HAP-1 (cell line): ENCODE data around the gene PSMA3.
"Not testable (repeated sequence)": the region's sequence is repeated elsewhere in the genome, so short reads cannot be mapped to it uniquely, and the experiment has no call there.

Experiments used
- DNase-seq, 2 experiments: peaks; one replicate each; pipeline ENCODE4 v3.0.0-alpha.2; 2016 to 2020; ENCODE audit warnings: low spot score in 2 of 2
- H3K27me3 ChIP-seq: fragments of 250-450 bp; sonication (Bioruptor Pico); 2 replicates; pipeline ENCODE4 v1.5.1; 2020; ENCODE audit warnings: low read depth, mild to moderate bottlenecking, moderate library complexity
- H3K36me3 ChIP-seq: fragments of 250-450 bp; sonication (Bioruptor Pico); replicated peaks from 2 replicates; pipeline ENCODE4 v1.5.1; 2020; ENCODE audit warnings: mild to moderate bottlenecking
- H3K4me1 ChIP-seq: fragments of 250-450 bp; sonication (Bioruptor Pico); 2 replicates; pipeline ENCODE4 v1.5.1; 2020; ENCODE audit warnings: mild to moderate bottlenecking
- H3K4me3 ChIP-seq: fragments of 250-450 bp; sonication (Bioruptor Pico); 2 replicates; pipeline ENCODE4 v1.5.1; 2020; ENCODE audit warnings: mild to moderate bottlenecking, moderate library complexity
- H3K9me3 ChIP-seq: fragments of 250-450 bp; sonication (Bioruptor Pico); 2 replicates; pipeline ENCODE4 v1.5.1; 2020; ENCODE audit warnings: mild to moderate bottlenecking, moderate library complexity
- in situ Hi-C: fragments of 300-500 bp; cut with MboI; formaldehyde crosslinking; loops from 3 replicates; pipeline ENCODE4 v1.14.3; 2020; ENCODE audit warnings: low sequenced_read_pairs, inconsistent platforms, mixed read lengths

The PSMA3 gene

DNA sequence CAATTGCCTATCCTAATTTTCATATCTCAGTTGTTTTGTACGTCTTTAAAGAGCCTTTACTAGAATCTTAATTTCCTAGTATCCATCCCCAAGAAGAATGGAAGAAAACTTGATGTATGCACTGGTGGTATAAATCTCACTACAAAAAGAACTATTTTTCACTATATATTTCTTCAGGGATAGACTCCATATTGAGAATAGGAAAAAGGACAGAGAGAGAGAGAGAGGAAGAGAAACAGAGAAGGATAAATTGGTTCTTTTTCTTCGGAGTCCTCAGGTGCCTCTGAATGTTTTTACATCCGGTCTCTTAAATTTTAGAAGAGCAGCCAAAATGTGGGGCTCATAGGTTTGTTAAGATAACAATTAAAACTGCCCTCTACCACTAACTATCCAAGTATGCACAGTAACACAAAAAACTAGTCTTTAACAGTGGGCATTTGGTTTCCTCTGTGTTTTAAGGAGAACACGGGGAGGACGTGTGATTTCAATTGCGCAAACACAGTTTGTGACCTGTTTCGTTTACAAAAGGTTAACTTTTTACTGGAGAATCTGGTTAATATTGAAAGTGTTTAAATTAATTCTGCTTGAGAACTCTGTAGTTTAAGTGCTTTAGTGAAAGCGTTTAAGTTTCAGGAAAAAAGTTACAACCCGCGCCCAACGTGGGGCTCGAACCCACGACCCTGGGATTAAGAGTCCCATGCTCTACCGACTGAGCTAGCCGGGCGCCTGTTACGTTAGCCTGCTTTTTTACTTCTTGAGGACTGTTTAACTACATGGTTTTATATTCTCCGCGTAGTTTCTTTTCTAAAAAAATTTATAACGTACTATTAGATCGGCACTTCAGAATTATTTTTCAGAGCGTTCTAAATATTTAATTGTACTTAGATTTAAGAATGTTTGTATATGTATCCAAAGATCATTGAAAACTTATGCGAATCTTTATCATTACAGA, 5.1 kb upstream of the PSMA3 start:
- Histone ChIP-seq H3K36me3 (no peaks in the 10 kb centered on the region), H3K27me3 (no peaks in the 10 kb centered on the region), H3K4me3 (peak overlapping the region; percentile 33), H3K9me3 (no peaks in the 10 kb centered on the region), H3K4me1 (peaks cover 10% of the 10 kb centered on the region)
- in situ Hi-C loops = no loop called here
- peak; percentile 54 to 81 for DNase-seq

DNA sequence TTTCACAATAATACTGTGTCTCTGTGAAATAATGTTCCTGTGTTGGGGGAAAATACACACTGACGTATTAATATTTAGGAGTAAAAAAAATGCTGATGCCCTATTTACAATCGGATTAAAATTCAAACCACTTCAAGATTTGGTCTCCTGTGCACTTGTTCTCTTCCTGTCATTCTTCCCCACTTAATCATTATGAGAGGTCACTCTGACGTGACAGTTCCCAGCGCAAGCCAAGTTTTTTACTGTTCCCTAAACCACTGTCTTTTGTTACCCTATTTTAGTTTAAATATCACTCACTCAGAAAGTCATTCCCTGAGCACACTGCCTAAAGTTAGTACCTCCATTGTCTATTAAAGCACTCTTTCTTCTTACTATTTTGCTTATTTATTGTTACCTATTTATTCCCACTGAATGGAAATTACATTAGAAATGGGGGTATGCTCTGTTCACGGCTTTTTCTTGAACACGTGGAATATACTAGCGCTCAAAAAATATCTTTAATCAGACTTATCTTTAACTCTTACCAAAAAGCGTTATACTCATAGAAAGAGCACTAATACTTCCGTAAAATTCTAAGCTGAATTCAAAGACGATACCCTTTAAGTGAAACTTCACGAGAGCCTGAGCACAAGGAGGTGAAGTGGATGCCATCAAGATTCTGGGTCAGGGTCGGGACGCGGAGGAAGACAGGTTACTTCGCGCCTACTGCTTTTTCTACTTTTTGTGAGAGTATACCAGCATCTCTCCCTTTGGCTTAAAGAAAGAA, 670 bp upstream of the PSMA3 start:
- Histone ChIP-seq H3K27me3 (no peaks in the 10 kb centered on the region), H3K9me3 (no peaks in the 10 kb centered on the region), H3K4me1 (peaks cover 26% of the 10 kb centered on the region), H3K4me3 (peak overlapping the region; percentile 78), H3K36me3 (peaks cover 20% of the 10 kb centered on the region)
- in situ Hi-C loops = no loop called here
- DNase-seq = peak; percentile 27 to 38

DNA sequence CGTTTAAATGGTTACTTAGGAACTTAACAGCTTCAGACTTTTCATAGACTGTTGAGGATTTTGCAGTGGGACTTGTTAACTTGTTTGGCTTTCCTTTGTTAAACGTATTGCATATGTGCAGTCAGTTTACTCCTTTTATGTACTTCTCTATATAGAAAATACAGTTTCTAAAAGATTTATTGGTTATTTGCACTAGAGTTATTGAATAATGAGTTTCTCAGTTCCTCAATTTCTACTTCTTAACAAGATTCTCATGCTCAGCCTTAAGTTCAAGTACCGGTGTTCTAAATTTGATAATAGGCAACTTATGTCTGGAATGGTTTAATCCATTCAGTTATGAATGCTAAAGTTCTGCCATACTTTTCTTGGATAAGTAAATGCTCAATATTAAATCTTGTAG, 919 bp downstream of the PSMA3 start:
- Histone ChIP-seq H3K4me3 (peak overlapping the region; percentile 78), H3K4me1 (peaks cover 26% of the 10 kb centered on the region), H3K9me3 (no peaks in the 10 kb centered on the region), H3K27me3 (no peaks in the 10 kb centered on the region), H3K36me3 (peaks cover 33% of the 10 kb centered on the region)
- in situ Hi-C loops = no loop called here
- no peak for DNase-seq

DNA sequence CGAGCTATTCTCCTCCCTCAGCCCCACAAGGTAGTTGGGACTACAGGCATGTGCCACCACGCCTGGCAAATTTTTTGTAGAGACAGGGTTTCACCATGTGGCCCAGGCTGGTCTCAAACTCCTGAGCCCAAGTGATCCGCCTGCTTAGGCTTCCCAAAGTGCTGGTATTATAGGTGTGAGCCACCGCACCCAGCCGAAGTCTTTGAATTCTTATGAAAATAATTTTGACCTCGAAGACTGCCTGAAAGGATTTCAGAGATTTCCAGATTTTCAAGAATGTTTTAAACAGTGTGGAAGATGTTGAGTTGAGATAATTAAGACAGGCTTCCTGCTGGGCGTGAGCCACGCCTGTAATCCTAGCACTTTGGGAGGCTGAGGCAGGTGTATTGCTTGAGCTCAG, 5.0 kb downstream of the PSMA3 start:
- peaks cover 17% of the 10 kb centered on the region for H3K4me1 ChIP-seq
- peaks cover 65% of the 10 kb centered on the region for H3K36me3 ChIP-seq
- H3K9me3 ChIP-seq = no peaks in the 10 kb centered on the region
- in situ Hi-C loops = no loop called here
- DNase-seq = no peak
- no peaks in the 10 kb centered on the region for H3K27me3 ChIP-seq
- no peak overlapping the region for H3K4me3 ChIP-seq

DNA sequence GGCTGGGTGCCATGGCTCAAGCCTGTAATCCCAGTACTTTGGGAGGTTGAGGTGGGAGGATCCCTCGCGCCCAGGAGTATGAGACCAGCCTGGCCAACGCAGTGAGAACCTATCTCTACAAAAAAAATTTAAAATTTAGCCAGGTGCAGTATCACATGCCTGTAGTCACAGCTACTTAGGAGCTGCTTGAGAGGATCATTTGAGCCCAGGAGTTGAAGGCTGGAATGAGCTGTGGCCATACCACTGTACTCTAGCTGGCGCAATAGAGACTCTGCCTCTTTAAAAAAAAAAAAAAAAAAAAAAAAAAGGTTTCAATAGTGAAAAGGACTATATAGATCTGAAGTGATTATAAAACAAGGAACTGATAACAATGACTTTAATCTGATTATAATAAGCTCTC, 13.5 kb downstream of the PSMA3 start:
- no peak for DNase-seq
- peaks cover 90% of the 10 kb centered on the region for H3K36me3 ChIP-seq
- H3K9me3 ChIP-seq = no peaks in the 10 kb centered on the region
- 0 out of 2 replicates have a peak, but pooled peaks cover 2% of the 10 kb centered on the region for H3K4me1 ChIP-seq
- no peaks in the 10 kb centered on the region for H3K27me3 ChIP-seq
- no peak overlapping the region for H3K4me3 ChIP-seq
- in situ Hi-C loops = no loop called here

DNA sequence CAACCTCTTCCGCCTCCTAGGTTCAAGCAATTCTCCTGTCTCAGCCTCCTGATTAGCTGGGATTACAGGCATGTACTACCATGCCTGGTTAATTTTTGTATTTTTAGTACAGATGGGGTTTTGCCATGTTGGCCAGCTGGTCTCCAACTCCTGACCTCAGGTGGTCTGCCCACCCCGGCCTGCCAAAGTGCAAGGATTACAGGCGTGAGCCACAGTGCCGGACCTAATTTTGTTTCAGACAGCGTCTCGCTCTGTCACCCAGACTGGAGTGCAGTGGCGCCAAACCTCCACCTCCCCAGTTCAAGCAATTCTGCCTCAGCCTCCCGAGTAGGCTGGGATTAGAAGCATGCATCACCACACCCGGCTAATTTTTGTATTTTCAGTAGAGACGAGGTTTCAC, 17.4 kb downstream of the PSMA3 start:
- H3K27me3 ChIP-seq, H3K4me3 ChIP-seq, H3K4me1 ChIP-seq, DNase-seq, H3K9me3 ChIP-seq, in situ Hi-C loops: not testable (repeated sequence)
- peaks cover 96% of the 10 kb centered on the region for H3K36me3 ChIP-seq

DNA sequence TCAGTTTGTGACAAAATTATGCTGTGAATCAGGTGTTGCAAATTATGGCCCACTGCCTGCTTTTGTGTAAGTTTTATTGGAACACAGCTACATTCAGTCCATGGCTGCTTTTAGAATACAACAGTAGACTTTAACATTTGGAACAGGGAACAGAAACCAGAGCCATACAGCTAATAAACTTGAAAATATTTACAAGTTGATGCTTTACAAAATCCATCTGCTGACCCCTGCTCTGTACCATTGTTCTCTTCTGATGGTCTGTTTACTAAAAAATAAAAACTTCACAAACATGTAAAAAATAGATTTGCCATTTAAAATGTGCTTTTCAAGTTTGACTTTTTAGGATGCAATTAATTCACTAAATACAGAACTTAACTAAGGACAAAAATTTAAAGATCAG, 20.8 kb downstream of the PSMA3 start:
- in situ Hi-C loops = no loop called here
- DNase-seq = no peak
- Histone ChIP-seq H3K4me1 (0 out of 2 replicates have a peak, but pooled peaks cover 2% of the 10 kb centered on the region), H3K9me3 (no peaks in the 10 kb centered on the region), H3K36me3 (peaks cover 96% of the 10 kb centered on the region), H3K4me3 (no peak overlapping the region), H3K27me3 (no peaks in the 10 kb centered on the region)

DNA sequence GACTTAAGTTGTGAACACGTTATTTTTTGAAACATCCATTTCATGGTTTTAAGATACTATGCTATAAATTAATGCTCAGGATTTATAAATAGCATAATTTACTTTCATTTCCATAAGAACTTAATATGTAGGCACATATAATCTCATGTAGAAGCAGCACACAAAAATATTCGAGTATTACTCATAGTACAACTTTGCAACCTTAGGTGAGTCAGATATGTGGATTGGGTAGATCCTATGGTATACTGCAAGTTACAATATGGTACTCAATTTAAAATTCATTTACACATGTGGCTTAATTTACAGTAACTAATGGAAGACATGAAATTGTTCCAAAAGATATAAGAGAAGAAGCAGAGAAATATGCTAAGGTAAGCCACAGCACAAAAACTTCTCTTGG, 26.0 kb downstream of the PSMA3 start:
- in situ Hi-C loops = no loop called here

DNA sequence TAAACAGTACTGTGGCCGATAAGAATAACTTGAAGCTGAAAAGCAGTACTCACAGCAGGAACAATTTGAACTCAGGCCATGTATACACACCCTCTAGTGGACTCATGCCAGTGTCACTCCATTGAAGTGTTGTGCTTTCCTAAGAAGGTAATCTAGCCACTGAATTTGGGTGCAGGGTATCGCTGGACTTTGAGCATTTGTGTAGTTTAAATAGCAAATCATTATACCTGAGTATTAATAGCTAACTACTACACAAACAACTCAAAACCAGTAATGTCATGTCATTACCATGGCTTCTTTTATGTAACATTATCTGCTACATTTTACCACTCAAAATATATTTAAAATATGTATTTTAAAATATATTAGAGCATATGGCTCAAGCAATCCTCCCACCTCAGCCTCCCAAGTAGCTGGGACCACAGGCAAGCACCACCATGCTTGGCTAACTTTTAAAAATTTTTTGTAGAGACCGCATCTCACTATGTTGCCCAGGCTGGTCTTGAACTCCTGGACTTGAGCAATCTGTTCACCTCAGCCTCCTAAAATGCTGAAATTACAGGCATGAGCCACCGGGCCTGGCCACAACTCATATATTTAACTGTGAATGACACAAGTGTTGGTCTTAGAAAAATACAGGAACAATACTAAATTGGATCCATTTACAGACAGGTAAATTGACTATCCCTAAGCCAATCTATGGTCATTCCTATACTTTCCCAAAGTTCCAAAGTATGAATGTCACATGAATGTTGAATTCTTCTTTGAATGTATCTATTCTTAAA, 28.1 kb downstream of the PSMA3 start:
- Histone ChIP-seq H3K4me3 (no peak overlapping the region), H3K9me3 (no peaks in the 10 kb centered on the region), H3K36me3 (peaks cover 62% of the 10 kb centered on the region), H3K27me3 (no peaks in the 10 kb centered on the region), H3K4me1 (no peaks in the 10 kb centered on the region)
- no peak for DNase-seq
- in situ Hi-C loops = no loop called here

More for the DNA sequence above, 26.0 kb downstream of the PSMA3 start:
- no peaks in the 10 kb centered on the region for H3K4me1 ChIP-seq
- no peak overlapping the region for H3K4me3 ChIP-seq
- H3K36me3 ChIP-seq = peaks cover 83% of the 10 kb centered on the region
- DNase-seq = no peak
- H3K9me3 ChIP-seq = no peaks in the 10 kb centered on the region
- no peaks in the 10 kb centered on the region for H3K27me3 ChIP-seq

DNA sequence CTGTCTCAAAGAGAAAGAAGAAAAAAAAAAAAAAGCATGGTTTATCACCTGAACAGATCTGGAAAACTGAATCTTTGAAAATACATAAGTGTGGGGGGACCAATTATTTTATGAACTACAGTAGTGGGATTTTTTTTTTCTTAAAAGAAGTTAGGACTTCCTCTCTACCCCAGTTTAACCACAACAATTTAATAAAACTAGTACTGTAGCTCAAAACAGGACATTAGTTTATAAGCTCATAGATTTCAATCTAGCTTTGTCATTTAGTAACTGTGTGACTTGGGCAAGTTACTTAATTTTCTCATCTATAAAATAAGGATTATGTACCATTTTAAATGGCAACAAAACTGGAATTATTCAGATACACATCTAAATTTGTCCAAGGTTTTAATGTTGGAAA, 30.2 kb downstream of the PSMA3 start:
- Histone ChIP-seq H3K4me1 (no peaks in the 10 kb centered on the region), H3K36me3 (peaks cover 52% of the 10 kb centered on the region), H3K4me3 (no peak overlapping the region), H3K9me3 (no peaks in the 10 kb centered on the region), H3K27me3 (no peaks in the 10 kb centered on the region)
- in situ Hi-C loops = no loop called here
- DNase-seq = no peak

DNA sequence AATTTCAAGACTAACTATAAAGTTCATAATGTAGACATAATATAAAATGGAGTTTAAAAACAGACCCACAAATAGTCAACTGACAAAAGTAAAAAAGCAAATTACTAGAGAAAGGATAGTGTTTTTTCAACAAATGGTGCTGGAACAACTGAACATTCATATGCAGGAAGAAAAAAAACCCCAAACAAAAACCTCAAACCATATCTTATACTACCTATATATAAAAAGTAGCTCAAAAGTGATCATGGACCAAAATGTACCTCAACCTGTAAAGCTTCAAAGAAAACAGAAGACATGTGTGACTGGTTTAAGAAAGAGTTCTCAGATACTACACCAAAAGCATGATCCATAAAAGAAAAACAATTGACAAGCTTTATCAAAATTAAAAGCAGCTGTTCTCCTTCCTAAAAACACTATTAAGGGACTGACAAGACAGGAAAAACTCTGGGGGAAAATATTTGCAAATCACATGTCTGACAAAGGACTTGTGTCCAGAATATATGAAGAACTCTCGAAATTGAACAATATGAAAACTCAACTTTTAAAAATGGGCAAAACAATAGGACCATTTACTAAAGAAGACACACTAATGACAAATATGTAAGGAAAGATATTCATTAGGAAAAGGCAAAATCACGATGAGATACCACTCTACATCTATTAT, 31.0 kb downstream of the PSMA3 start:
- no peaks in the 10 kb centered on the region for H3K9me3 ChIP-seq
- no peaks in the 10 kb centered on the region for H3K4me1 ChIP-seq
- in situ Hi-C loops = no loop called here
- H3K36me3 ChIP-seq = peaks cover 46% of the 10 kb centered on the region
- no peak for DNase-seq
- no peak overlapping the region for H3K4me3 ChIP-seq
- H3K27me3 ChIP-seq = no peaks in the 10 kb centered on the region

DNA sequence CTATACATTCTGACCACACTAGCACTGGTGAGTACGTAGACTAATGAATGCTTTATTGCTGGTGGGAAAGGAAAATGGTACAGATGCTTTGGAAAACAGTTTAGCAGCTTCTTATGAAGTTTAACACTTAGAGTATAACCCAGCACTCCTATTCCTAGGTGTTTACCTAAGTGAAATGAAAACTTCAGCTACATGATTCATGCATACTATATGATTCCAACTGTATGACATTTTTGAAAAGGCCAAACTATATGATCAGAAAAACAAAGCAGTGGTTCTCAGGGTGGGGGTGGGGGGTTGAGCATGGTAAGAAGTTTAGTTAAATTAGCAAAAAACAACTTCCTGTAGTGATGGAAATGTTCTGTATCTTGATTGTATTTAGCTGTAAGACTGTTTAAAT, 31.6 kb downstream of the PSMA3 start:
- DNase-seq = no peak
- peaks cover 43% of the 10 kb centered on the region for H3K36me3 ChIP-seq
- no peaks in the 10 kb centered on the region for H3K9me3 ChIP-seq
- H3K4me3 ChIP-seq = no peak overlapping the region
- in situ Hi-C loops = no loop called here
- no peaks in the 10 kb centered on the region for H3K27me3 ChIP-seq
- H3K4me1 ChIP-seq = no peaks in the 10 kb centered on the region

DNA sequence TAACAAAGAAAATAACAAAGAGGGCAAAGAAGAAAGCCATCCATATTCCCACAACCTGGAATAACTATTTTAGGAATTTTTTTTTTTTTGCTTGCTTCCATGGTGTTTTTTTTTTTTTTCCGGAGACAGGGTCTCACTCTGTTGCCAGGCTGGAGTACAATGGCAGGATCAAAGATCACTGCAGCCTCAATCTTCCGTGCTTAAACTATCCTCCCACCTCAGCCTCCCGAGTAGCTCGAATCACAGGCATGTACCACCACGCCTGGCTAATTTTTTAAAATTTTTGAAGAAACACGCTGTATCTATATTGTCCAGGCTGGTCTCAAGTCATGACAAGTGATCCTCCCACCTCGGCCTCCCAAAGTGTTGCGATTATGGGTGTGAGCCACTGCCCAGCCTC, 33.5 kb downstream of the PSMA3 start:
- Histone ChIP-seq H3K9me3 (no peaks in the 10 kb centered on the region), H3K4me3 (no peak overlapping the region), H3K27me3 (no peaks in the 10 kb centered on the region), H3K4me1 (no peaks in the 10 kb centered on the region), H3K36me3 (peaks cover 37% of the 10 kb centered on the region)
- DNase-seq = no peak
- in situ Hi-C loops = no loop called here
